Measurements from ENCODE around the gene HAPLN2.

The HAPLN2 gene

GRCh38 chr1:156664767-156665411 lies 45.7 kb downstream of the HAPLN2 start:
- no peak for DNase-seq

- DNase-seq = no peak
Observed at GRCh38 chr1:156665539-156665938, 46.3 kb downstream of the HAPLN2 start.

GRCh38 chr1:156666862-156667609 lies 47.8 kb downstream of the HAPLN2 start:
- DNase-seq = no peak

- no peak for DNase-seq
Observed at GRCh38 chr1:156667610-156667967, 48.4 kb downstream of the HAPLN2 start.

GRCh38 chr1:156667968-156668709 lies 48.9 kb downstream of the HAPLN2 start:
- no peak for DNase-seq

- no peak for DNase-seq
Observed at GRCh38 chr1:156668801-156669637, 49.8 kb downstream of the HAPLN2 start.

- DNase-seq = no peak
Observed at GRCh38 chr1:156669794-156670193, 50.6 kb downstream of the HAPLN2 start.

GRCh38 chr1:156670359-156670758 lies 51.1 kb downstream of the HAPLN2 start:
- no peak for DNase-seq

GRCh38 chr1:156670791-156671190 lies 51.6 kb downstream of the HAPLN2 start:
- DNase-seq = no peak

- no peak for DNase-seq
Observed at GRCh38 chr1:156671804-156672203, 52.6 kb downstream of the HAPLN2 start.

- no peak for DNase-seq
Observed at GRCh38 chr1:156673387-156674121, 54.3 kb downstream of the HAPLN2 start.

Data from NCI-H774 (cell line).